Right lobe of liver (tissue), 6 donors: Measurements from ENCODE around the gene CD19. TPM values are rescaled to one million over a fixed set of nuclear protein-coding genes. Genes with fewer than 3 reads are reported as not detected.

Experiments used
- ATAC-seq, 4 donors: fragments of 200-7000 bp; cut with Tn5 transposase; one replicate each; pipeline ENCODE4 v1.9.1; 2020; ENCODE audit warnings: mild to moderate bottlenecking in 4 of 4, moderate library complexity in 4 of 4
- DNase-seq, 3 donors: peaks; one replicate each; pipeline ENCODE4 v3.0.0-alpha.2; 2020
- H3K27ac ChIP-seq, 3 donors: fragments of 200-600 bp; one replicate each; pipeline ENCODE4 v1.8.0; 2022
- H3K27me3 ChIP-seq, 2 donors: fragments of 200-600 bp; one replicate each; pipeline ENCODE4 v1.8.0; 2022
- H3K36me3 ChIP-seq, 4 donors: fragments of 200-600 bp; sonication (generic) in 1 of 4; one replicate each; pipeline versions ENCODE4 v1.5.1 to v1.8.0; 2017 to 2022; ENCODE audit warnings: control low read depth in 1 of 4
- H3K4me1 ChIP-seq, 4 donors: fragments of 200-600 bp; sonication (generic) in 1 of 4; one replicate each; pipeline versions ENCODE4 v1.5.1 to v1.8.0; 2017 to 2022; ENCODE audit warnings: control low read depth in 1 of 4
- H3K4me3 ChIP-seq, 3 donors: fragments of 200-600 bp; one replicate each; pipeline ENCODE4 v1.8.0; 2022
- H3K9me3 ChIP-seq, 4 donors: fragments of 200-600 bp; sonication (generic) in 1 of 4; one replicate each; pipeline versions ENCODE4 v1.5.1 to v1.8.0; 2017 to 2022; ENCODE audit warnings: control low read depth in 1 of 4
- CTCF ChIP-seq, 4 donors: fragments of 200-600 bp in 3 of 4; fragments of 450-650 bp in 1 of 4; IDR thresholded peaks; one replicate each; pipeline versions ENCODE4 v1.5.1 to v1.8.0; 2016 to 2022; ENCODE audit warnings: antibody characterized with exemption in 4 of 4, mild to moderate bottlenecking in 2 of 4
- POLR2A ChIP-seq: fragments of 450-650 bp; IDR thresholded peaks from one replicate; pipeline ENCODE4 v1.6.1; 2017; ENCODE audit warnings: antibody characterized with exemption, mild to moderate bottlenecking
- WGBS: methylation state at CpG from one replicate; pipeline ENCODE4 v1.1.6; 2018; ENCODE audit warnings: low coverage, low lambda C conversion rate; ENCODE audit not compliant: insufficient coverage; ENCODE audit errors: missing lambda C conversion rate; 5-methylcytosine and 5-hydroxymethylcytosine counted together
- intact Hi-C, 2 donors: fragments of 100-400 bp; cut with DNase I; formaldehyde crosslinking; loops; one replicate each; pipeline versions ENCODE4 v1.11.2 to v1.14.1; 2022
- total RNA-seq, 6 experiments: library from RNA; depleted of rRNA in 2 of 6; stranded (reverse); fragments of >200 nt in 2 of 6; fragmentation: NEBNext Ultra II Directional in 3 of 6; extraction: Animal tissue kit (Norgen Biotek cat#: 25700) in 3 of 6; gene quantifications; one replicate each; pipeline versions ENCODE4 v1.1.0 to v1.2.4, GENCODE V29; 2016 to 2023
- donor health status: DM: no; HTN: yes; CAD: no.
- donor health status: DM: no; HTN: no; CAD: no.
- donor health status: DM: no; HTN: no; CAD: no.
- donor health status: DM: no; HTN: yes; CAD: no.
- donor health status: DM: no; HTN: yes; CAD: no.

CD19 gene
- total RNA-seq, 6 experiments from 2014 or later = 0.10 TPM; not detected in 5

DNA sequence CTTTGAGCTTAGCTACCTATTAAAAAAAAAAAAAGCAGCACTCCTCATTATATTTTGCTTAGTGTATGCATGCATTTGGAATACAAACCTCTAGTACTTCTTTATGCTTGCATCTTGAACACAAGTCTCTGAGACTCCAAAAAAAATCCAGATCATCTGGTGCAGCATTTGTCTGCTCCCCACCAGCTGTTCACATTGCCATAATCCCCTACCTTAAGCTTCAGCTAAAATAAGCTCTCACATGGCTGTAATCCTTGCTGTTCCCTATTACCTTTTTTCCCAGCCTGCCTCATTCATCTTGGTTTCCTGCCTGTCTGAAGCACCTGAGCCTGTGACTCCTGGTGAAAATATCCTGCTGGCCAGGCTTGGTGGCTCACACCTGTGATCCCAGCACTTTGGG, 11.5 kb downstream of the CD19 start:
- peaks cover 0 to 6% (median 2%) of the 10 kb centered on the region in 4 donors for H3K4me1 ChIP-seq
- H3K27ac ChIP-seq = no peak overlapping the region
- no peak overlapping the region for H3K4me3 ChIP-seq
- no peak for DNase-seq
- no peaks in the 10 kb centered on the region for H3K36me3 ChIP-seq
- TF ChIP-seq POLR2A = no peak
- TF ChIP-seq CTCF (IDR thresholded peaks at IDR 0.05) = no peak
- H3K27me3 ChIP-seq = no peaks in the 10 kb centered on the region
- intact Hi-C loops = no loop called here
- no peak for ATAC-seq
- H3K9me3 ChIP-seq = no peaks in the 10 kb centered on the region

DNA sequence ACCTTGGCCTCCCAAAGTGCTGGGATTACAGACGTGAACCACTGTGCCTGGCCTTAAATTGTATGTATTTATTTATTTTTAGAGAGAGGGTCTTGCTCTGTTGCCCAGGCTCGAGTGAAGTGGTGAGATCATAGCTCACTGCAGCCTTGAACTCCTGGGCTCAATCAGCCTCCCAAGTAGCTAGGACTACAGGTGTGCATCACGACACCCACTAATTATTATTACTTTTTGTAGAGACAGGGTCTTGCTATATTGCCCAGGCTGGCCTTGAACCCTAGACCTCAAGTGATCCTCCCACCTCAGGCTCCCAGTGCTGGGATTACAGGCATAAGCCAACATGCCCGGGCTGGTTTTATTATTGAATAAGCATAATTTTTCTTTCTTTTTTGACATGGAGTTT, 14.9 kb downstream of the CD19 start:
- TF ChIP-seq POLR2A = no peak
- no peak for TF ChIP-seq CTCF (IDR thresholded peaks at IDR 0.05)
- DNase-seq (no peak), ATAC-seq (no peak)
- H3K4me3 ChIP-seq = no peak overlapping the region
- intact Hi-C loops = no loop called here
- no peaks in the 10 kb centered on the region for H3K9me3 ChIP-seq
- H3K27me3 ChIP-seq = no peaks in the 10 kb centered on the region
- no peaks in the 10 kb centered on the region for H3K36me3 ChIP-seq
- H3K4me1 ChIP-seq = peaks cover 0 to 7% (median 2%) of the 10 kb centered on the region in 4 donors
- 69% methylated on average over 4 of the region's 4 CpGs for WGBS
- no peak overlapping the region for H3K27ac ChIP-seq

DNA sequence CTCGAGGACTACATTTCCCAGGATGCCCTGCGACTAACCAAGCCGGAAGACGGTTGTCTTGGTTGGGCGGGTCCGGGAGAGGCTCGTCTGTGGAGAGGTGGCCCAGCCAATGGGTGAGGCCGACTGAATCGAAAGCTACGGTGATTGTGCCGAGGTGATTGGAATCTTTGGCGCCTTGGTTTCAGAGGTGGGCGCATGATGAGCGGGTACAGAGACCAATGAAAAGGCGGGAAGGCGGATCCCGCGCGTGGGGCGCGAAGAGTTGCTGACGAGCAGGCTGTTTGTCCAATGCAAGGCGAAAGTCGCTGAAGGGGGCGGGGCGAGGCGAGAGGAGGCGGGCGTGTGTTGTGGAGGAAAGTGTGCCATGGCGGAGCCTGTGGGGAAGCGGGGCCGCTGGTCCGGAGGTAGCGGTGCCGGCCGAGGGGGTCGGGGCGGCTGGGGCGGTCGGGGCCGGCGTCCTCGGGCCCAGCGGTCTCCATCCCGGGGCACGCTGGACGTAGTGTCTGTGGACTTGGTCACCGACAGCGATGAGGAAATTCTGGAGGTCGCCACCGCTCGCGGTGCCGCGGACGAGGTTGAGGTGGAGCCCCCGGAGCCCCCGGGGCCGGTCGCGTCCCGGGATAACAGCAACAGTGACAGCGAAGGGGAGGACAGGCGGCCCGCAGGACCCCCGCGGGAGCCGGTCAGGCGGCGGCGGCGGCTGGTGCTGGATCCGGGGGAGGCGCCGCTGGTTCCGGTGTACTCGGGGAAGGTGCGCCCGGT, 19.1 kb downstream of the CD19 start, which contains the start of gene NFATC2IP:
TSS of gene NFATC2IP (plus strand) at position 290 of the 762 bp plus-strand sequence. CDS start at position 365, 75 bp downstream.
- WGBS = 0% methylated on average over 32 of the region's 79 CpGs
- Histone ChIP-seq H3K9me3 (no peaks in the 10 kb centered on the region), H3K27ac (peak within 1 kb of the TSS; percentile 66 to 80 (median 67)), H3K27me3 (no peaks in the 10 kb centered on the region), H3K4me1 (peaks cover 0 to 5% (median 3%) of the 10 kb centered on the region in 4 donors), H3K4me3 (peak within 1 kb of the TSS; percentile 95 to 99 (median 98)), H3K36me3 (peaks cover 0 to 31% (median 4%) of the 10 kb centered on the region in 4 donors)
- DNase-seq = peak; percentile 99 to 100 (median 100)
- intact Hi-C loops = no loop called here
- TF ChIP-seq POLR2A (peak; percentile 38), CTCF (IDR thresholded peaks at IDR 0.05) (no peak)
- peak; percentile 97 to 99 (median 98) for ATAC-seq

DNA sequence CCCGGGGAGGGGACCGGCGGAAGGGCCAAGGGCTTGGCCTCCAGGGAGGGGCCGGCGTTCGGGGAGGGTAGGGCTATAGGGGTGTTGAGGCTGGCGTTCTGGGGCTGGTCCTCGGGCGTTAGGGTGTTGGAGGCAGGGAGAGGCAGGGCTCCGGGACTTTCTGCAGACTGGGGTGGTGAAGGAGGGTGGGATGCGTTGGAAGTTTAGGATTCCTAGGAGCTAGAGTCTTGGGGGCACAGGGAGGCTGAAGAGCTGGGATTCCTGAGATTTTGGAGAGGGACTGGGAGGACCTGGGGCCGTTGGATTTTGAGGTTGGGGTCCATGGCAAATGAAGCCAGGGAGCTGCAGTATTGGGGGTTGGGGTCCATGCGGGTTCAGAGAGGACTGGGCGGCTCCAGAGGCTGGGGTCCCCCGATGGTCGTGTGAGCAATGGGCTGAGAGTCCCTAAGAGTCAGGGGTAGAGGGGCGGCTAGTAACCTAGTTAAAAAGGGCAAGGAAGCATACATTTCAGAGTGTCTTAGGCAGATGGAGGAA, 19.7 kb downstream of the CD19 start:
- Histone ChIP-seq H3K9me3 (no peaks in the 10 kb centered on the region), H3K27ac (peak overlapping the region; percentile 32 to 80 (median 67)), H3K4me3 (peak overlapping the region; percentile 95 to 99 (median 98)), H3K27me3 (no peaks in the 10 kb centered on the region), H3K4me1 (peaks cover 0 to 5% (median 3%) of the 10 kb centered on the region in 4 donors), H3K36me3 (peaks cover 0 to 36% (median 5%) of the 10 kb centered on the region in 4 donors)
- ATAC-seq (no peak), DNase-seq (no peak)
- intact Hi-C loops = no loop called here
- TF ChIP-seq POLR2A = no peak
- under 1% methylated on average over 16 of the region's 17 CpGs for WGBS

GRCh38 chr16:28958216-28958615, 26.4 kb downstream of the CD19 start:
- no peak overlapping the region for H3K27ac ChIP-seq
- peaks cover 0 to 74% (median 8%) of the 10 kb centered on the region in 4 donors for H3K36me3 ChIP-seq
- DNase-seq (no peak), ATAC-seq (no peak)
- intact Hi-C loops = no loop called here
- 94% methylated on average over 7 of the region's 9 CpGs for WGBS
- no peaks in the 10 kb centered on the region for H3K4me1 ChIP-seq
- H3K9me3 ChIP-seq = no peaks in the 10 kb centered on the region
- no peak for TF ChIP-seq CTCF (IDR thresholded peaks at IDR 0.05)
- no peaks in the 10 kb centered on the region for H3K27me3 ChIP-seq
- no peak overlapping the region for H3K4me3 ChIP-seq
